ENCODE data around the gene SLC6A12. TPM values are rescaled to one million over a fixed set of nuclear protein-coding genes. Genes with fewer than 3 reads are reported as not detected.

SLC6A12 gene
- total RNA-seq, 6 experiments from 2014 or later: not detected

DNA sequence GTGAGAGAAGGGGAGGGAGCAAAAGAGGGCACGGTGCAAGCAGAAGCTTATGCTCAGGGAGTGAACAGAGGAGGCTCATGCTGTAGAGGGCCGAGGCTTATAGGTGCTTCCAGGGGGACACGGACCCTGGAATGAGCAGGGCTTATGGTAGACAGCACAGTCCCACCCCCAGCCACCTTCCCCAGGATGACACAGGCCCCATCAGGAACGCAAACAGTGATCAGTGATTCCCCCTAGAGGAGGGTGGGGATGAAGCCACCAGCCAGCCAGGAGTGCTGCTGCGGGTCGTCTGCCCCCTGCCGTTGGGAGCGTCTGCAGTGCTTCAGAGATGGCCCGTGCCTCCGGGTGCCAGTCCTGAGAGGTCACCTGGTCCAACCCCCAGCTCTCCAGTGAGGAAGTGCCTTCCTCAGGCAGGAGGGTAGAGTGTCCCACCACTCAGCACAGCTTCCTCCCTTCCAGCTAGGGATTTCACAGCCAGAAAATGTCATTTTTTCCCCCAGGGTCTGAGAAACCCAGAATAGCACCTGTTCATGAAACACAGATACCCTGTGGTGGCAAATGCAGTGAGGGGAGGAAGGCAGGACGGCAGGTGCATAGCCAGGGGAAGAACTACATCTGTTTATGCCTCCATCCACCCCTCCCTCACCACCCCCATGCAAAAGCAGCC is 60.7 kb downstream of the SLC6A12 start:
- H3K4me3 Mint-ChIP-seq: no peak overlapping the region
- H3K27me3 Mint-ChIP-seq (ENCODE audit: insufficient read depth): peaks cover 49% of the 10 kb centered on the region
- peak; percentile 1 for DNase-seq
- TF ChIP-seq, protein P1, sequence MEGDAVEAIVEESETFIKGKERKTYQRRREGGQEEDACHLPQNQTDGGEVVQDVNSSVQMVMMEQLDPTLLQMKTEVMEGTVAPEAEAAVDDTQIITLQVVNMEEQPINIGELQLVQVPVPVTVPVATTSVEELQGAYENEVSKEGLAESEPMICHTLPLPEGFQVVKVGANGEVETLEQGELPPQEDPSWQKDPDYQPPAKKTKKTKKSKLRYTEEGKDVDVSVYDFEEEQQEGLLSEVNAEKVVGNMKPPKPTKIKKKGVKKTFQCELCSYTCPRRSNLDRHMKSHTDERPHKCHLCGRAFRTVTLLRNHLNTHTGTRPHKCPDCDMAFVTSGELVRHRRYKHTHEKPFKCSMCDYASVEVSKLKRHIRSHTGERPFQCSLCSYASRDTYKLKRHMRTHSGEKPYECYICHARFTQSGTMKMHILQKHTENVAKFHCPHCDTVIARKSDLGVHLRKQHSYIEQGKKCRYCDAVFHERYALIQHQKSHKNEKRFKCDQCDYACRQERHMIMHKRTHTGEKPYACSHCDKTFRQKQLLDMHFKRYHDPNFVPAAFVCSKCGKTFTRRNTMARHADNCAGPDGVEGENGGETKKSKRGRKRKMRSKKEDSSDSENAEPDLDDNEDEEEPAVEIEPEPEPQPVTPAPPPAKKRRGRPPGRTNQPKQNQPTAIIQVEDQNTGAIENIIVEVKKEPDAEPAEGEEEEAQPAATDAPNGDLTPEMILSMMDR (IDR thresholded peaks at IDR 0.05): peak; percentile 75
- no peaks in the 10 kb centered on the region for H3K9me3 Mint-ChIP-seq
- H3K27ac Mint-ChIP-seq: no peak overlapping the region
- H3K36me3 Mint-ChIP-seq (ENCODE audit: low read depth): no peaks in the 10 kb centered on the region
- no peaks in the 10 kb centered on the region for H3K4me1 Mint-ChIP-seq (ENCODE audit: low read depth)

DNA sequence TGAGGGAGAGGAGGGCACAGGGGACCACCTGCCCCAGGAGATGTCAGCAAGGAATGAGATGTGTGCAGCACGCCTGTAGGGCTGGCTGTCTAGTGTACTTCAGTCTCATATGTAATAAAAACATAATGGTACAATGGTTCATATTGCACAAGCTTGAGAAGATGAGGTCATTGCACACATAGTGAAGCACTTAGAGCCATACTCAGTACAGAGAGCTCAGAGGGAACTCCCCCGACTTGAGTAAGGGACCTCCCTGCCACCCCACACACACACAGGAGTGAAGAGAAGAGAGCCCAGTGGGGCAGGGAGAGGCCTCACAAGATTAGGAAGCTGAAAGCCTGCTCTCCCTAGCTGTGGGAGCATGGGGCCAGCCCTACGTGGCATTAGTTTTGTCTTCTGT is 61.5 kb downstream of the SLC6A12 start:
- no peak overlapping the region for H3K4me3 Mint-ChIP-seq
- H3K36me3 Mint-ChIP-seq (ENCODE audit: low read depth): no peaks in the 10 kb centered on the region
- DNase-seq: peak; percentile 2
- H3K27me3 Mint-ChIP-seq (ENCODE audit: insufficient read depth): peaks cover 55% of the 10 kb centered on the region
- TF ChIP-seq, protein P1 (IDR thresholded peaks at IDR 0.05): no peak
- no peak overlapping the region for H3K27ac Mint-ChIP-seq
- H3K9me3 Mint-ChIP-seq: no peaks in the 10 kb centered on the region
- no peaks in the 10 kb centered on the region for H3K4me1 Mint-ChIP-seq (ENCODE audit: low read depth)

DNA sequence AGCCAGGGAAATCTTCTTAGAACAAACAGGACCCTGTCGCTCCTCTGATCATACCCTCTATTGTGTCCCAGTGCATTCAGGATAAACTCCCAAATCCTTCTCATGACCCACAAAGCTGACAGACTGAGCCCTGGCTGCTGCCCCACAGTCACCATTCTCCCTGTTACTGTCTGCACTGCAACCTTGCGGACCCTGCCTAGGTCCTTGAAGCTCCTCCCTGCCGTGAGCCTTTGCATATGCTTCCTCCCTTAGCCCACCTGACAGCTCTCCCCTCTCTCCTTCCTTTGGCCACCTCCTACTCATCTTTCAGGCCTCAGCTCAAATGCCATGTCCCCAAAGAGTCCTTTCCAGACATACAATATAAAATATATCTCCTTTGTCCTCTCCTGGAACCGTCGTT is 62.4 kb downstream of the SLC6A12 start:
- H3K36me3 Mint-ChIP-seq (ENCODE audit: low read depth): no peaks in the 10 kb centered on the region
- H3K27ac Mint-ChIP-seq: no peak overlapping the region
- H3K9me3 Mint-ChIP-seq: no peaks in the 10 kb centered on the region
- H3K4me3 Mint-ChIP-seq: no peak overlapping the region
- H3K27me3 Mint-ChIP-seq (ENCODE audit: insufficient read depth): peaks cover 62% of the 10 kb centered on the region
- no peak for DNase-seq
- TF ChIP-seq, protein P1 (IDR thresholded peaks at IDR 0.05): no peak
- no peaks in the 10 kb centered on the region for H3K4me1 Mint-ChIP-seq (ENCODE audit: low read depth)

DNA sequence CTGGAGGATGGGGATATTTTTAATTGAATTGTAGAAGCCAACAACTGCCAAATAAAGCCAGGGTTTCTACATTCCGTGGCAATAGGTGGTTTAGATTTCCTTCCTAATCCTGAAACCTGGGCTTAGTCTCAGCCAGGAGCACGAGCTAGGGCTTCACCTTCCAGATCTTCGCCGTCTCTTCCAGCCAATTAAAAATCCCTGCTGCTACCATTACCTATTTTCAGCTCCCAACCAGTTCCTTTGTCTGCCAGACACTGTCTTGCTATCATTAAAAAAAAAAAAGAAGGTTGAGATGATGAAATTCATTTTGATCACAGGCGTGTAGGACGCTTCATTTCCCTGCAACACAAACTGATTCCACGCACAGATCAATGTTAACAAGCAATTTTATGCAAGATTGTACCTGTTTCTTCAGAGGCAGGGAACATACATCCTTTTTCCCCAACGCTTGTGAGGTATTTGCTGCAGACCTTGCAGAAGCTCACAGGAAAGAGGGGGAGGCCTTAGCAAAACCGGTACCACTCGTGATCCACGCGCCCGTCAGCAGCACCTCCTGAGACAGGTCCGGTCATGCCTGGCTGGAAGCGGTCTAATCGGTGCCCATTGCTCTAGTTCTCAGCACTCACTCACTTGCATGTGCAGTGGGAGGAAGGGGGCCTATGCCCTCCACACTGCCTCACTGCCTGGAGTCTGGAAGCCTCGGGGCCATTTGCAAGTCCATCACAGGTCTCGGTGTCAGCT is 65.1 kb downstream of the SLC6A12 start:
- no peak overlapping the region for H3K4me3 Mint-ChIP-seq
- no peak for DNase-seq
- H3K4me1 Mint-ChIP-seq (ENCODE audit: low read depth): no peaks in the 10 kb centered on the region
- peaks cover 68% of the 10 kb centered on the region for H3K27me3 Mint-ChIP-seq (ENCODE audit: insufficient read depth)
- H3K36me3 Mint-ChIP-seq (ENCODE audit: low read depth): no peaks in the 10 kb centered on the region
- no peaks in the 10 kb centered on the region for H3K9me3 Mint-ChIP-seq
- no peak overlapping the region for H3K27ac Mint-ChIP-seq
- TF ChIP-seq, protein P1 (IDR thresholded peaks at IDR 0.05): no peak

DNA sequence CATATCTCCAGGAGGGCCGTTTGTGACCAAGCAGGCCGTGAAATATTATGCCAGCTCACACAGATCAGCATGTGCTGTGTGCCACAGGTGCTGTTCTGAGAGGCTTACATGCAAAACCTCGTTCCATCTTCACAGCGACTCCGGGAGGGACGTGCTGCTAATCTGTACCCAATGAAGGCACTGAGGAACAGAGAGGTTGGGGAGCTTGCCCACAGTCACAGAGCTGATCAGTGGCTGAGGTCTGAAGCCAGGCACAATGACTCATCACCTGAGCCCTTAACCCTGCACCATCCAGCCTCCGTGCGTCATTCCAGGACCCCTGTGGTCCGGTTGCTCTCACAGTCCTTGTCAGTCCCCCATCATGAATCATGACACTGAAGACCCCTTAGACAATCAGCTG is 66.7 kb downstream of the SLC6A12 start:
- peaks cover 61% of the 10 kb centered on the region for H3K27me3 Mint-ChIP-seq (ENCODE audit: insufficient read depth)
- TF ChIP-seq, protein P1 (IDR thresholded peaks at IDR 0.05): no peak
- DNase-seq: no peak
- no peaks in the 10 kb centered on the region for H3K9me3 Mint-ChIP-seq
- no peak overlapping the region for H3K27ac Mint-ChIP-seq
- H3K4me3 Mint-ChIP-seq: no peak overlapping the region
- no peaks in the 10 kb centered on the region for H3K4me1 Mint-ChIP-seq (ENCODE audit: low read depth)
- H3K36me3 Mint-ChIP-seq (ENCODE audit: low read depth): no peaks in the 10 kb centered on the region

Data from HFFc6 (cell line).